ENCODE data around the gene NUBPL.
"Not testable (repeated sequence)": the region's sequence is repeated elsewhere in the genome, so short reads cannot be mapped to it uniquely, and the experiment has no call there.

The NUBPL gene

GRCh38 chr14:31825459-31825858 lies 264.3 kb downstream of the NUBPL start:
- no peak for DNase-seq

GRCh38 chr14:31827325-31827724 lies 266.1 kb downstream of the NUBPL start:
- no peak for DNase-seq

- DNase-seq, result no peak
These were observed 268.0 kb downstream of the NUBPL start for GRCh38 chr14:31828946-31829868.

GRCh38 chr14:31834616-31835015 lies 273.4 kb downstream of the NUBPL start:
- DNase-seq, result no peak

- no peak for DNase-seq
These were observed 273.8 kb downstream of the NUBPL start for GRCh38 chr14:31835049-31835448.

GRCh38 chr14:31837031-31837430 lies 275.8 kb downstream of the NUBPL start:
- no peak for DNase-seq

- no peak for DNase-seq
These were observed 281.7 kb downstream of the NUBPL start for GRCh38 chr14:31842899-31843298.

GRCh38 chr14:31843361-31844091 lies 282.3 kb downstream of the NUBPL start:
- DNase-seq, result no peak

- no peak for DNase-seq
These were observed 293.4 kb downstream of the NUBPL start for GRCh38 chr14:31854508-31855075.

GRCh38 chr14:31855262-31855661 lies 294.1 kb downstream of the NUBPL start:
- DNase-seq, result no peak

GRCh38 chr14:31856003-31856402 lies 294.8 kb downstream of the NUBPL start:
- not testable (repeated sequence) for DNase-seq

- no peak for DNase-seq
These were observed 297.7 kb downstream of the NUBPL start for GRCh38 chr14:31858868-31859267.

- DNase-seq, result no peak
These were observed 304.0 kb downstream of the NUBPL start for GRCh38 chr14:31864937-31865855.

GRCh38 chr14:31867570-31867969 lies 306.4 kb downstream of the NUBPL start:
- DNase-seq, result peak; percentile 13

GRCh38 chr14:31868096-31868495 lies 306.9 kb downstream of the NUBPL start:
- not testable (repeated sequence) for DNase-seq

- no peak for DNase-seq
These were observed 315.5 kb downstream of the NUBPL start for GRCh38 chr14:31876741-31877140.

- no peak for DNase-seq
These were observed 316.1 kb downstream of the NUBPL start for GRCh38 chr14:31877255-31877798.

GRCh38 chr14:31879661-31880348 lies 318.6 kb downstream of the NUBPL start:
- DNase-seq, result no peak

- DNase-seq, result no peak
These were observed 319.7 kb downstream of the NUBPL start for GRCh38 chr14:31880935-31881334.

GRCh38 chr14:31881531-31882310 lies 320.5 kb downstream of the NUBPL start:
- DNase-seq, result no peak

GRCh38 chr14:31884238-31884637 lies 323.0 kb downstream of the NUBPL start:
- DNase-seq, result no peak

Measured in NCI-H748 treated with DMSO at 0.1 percent for 48 hours (cell line).